GM19395 (cell line): ENCODE measurements around the gene CCKAR.
A peak's percentile ranks its signal among the peaks of the same experiment; 100 is the strongest.

Source experiments
- ATAC-seq: cut with Tn5 transposase; IDR thresholded peaks from one replicate; pipeline ENCODE4 v1.9.1; 2021; ENCODE audit warnings: mild to moderate bottlenecking, moderate library complexity; ENCODE audit not compliant: unreplicated experiment

CCKAR gene

GRCh38 chr4:26462874-26463273 lies 27.4 kb downstream of the CCKAR start:
- no peak for ATAC-seq

DNA sequence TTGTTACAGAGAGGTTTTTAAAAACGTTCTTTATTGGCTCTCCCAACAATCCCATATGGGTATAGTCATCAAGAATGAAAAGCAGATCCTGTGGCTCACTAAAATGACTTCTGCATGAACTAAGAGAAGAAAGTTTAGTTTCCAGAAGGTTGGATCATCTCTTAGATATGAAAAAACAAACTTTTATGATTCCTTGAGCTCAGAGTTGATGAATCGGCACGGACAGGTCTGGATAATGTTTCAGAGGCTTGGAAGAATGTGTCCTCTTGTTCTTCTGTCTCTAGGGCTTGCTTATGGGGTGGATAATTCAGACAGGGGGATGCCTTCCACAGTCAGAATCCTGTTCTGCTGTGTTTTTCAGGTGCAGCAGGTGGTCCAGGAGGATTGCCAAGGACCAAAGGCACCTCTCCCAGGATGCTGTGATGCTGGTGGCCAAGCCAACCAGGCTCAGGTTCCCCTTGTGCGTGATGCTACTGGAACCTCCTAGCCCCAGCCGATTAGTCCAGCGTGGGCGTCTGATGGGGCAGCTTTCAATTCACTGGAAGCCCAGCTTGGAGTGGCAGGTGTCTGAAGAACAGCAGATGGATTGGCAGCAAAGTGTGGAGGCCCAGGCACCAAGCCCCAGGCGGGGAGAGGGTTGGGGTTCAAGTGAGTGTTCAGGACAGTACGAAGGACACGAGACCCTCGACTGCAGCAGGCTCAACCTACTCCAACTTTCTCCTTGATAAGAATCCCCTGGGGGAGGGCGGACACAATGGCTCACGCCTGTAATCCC lies 30.3 kb downstream of the CCKAR start:
- ATAC-seq, result no peak

GRCh38 chr4:26459054-26459755 lies 31.1 kb downstream of the CCKAR start:
- peak; percentile 83 for ATAC-seq

DNA sequence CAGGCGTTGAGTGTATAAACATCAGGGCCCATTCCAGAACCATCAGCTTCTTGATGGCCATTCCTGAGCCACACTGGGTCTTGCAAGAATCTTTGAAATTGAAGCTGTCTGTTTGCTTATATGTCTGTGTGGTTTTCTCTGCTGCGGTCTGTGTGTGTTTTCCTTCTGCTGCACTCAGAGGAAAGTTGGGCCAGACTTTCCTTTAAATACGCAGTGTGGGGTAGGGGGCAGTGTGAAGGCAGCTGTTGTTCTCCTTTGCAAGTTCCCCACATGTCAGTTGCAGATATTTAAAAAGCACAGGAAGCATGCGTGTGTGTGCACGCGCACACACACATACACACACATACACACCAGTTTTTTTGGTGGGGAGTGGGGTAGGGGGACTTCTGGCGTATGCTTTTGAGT lies 32.1 kb downstream of the CCKAR start:
- ATAC-seq, result no peak

DNA sequence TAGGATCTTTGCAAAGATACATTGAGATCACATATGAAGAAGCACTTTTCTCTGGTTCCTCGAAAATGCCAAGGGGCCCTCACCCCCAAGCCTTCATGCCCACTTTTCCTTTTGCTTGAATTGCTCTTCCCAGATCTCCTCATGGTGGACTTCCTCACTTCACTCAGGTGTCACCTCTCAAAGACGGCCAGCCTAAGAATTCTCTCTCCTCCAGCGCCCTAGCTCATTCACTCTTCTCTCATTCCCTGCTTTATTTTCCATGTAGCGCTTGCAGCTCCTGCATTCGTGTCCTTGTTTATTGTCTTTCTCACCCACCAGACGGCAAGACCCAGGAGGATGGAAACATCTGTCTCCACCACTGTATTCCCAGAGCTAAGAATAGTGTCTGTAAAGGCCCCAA lies 32.9 kb downstream of the CCKAR start:
- ATAC-seq, result no peak

GRCh38 chr4:26455571-26455970 lies 34.7 kb downstream of the CCKAR start:
- no peak for ATAC-seq

DNA sequence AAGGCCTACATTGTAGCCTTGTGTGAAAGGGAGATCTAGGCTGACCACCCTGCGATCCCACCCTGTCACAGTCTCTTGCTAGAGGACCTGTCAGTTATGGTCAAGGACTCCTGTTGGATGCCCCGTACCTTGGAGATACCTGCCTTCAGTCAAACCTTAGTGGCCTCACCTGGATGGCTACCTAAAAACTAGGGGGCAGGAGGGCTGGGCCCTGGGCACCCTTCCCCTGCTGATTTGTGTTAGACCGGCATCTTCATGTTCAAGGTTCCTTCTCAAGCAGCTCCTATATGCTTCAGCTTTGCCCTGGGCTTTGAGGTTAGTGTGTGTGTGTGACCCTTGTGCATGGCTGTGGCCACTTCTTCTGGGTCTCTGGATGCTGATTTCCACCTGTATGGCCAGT lies 35.3 kb downstream of the CCKAR start:
- ATAC-seq, result no peak

DNA sequence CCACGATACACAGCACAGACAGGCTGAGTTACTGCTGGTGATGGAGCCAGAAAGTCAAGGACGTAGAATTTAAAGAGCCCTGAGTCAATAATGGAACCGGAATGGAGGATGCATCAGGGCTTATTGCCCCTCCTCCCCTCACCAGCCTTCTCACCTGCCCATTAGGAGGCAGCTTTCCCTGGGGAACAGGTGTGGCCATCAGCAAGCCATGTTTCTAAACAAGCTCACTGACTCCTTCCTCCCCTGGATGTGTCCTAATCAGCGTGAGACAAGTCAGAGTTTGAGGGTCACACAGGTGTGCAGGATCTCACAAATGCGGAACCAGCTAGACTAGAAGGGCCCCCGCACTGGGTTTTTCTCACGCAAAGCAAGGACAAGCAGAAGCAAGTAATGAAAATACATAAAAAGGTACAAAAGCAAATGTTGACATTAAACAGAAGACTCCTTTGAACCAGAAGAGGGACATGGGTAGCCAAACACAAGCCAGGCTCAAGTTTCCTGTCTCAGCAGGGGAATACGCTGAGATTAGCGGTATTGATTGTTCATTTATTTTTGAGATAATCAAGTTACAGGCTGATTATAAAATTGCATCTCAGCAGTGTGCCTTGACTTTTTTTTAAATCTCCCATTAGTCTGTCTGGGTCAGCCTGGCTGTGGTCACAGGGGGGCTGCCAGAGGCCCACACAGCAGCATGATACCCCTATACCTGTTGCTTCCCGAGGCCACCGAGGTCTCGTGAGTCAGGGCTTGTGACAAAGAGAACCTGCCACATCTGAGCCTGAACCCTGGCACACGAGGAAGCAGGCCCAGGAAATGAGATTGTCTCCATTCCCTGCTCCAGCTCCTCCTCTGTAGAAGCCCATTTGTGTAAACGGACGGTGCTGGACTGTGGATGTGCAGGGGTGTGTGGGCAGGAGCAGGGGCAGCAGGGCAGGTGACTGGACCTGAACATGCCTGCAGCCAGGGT lies 37.4 kb downstream of the CCKAR start:
- no peak for ATAC-seq

GRCh38 chr4:26451597-26451996 lies 38.7 kb downstream of the CCKAR start:
- ATAC-seq, result no peak

DNA sequence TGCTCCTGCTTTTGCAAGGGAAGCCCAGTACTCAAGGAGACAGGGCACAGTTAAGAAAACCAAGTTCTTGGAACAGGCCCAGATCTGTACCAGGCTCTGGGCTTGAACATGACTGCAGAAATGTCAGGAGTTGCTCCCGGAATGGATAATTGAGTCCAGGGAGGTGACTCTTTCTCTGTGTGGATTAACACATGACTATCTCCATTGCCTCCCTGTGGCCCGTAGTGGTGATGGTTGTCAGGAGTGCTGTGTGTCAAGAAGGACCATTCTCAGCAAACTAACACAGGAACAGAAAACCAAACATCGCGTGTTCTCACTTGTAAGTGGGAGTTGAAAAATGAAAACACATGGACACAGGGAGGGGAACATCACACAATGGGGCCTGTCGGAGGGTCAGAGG lies 39.9 kb downstream of the CCKAR start:
- ATAC-seq, result no peak

GRCh38 chr4:26447378-26447777 lies 42.9 kb downstream of the CCKAR start:
- no peak for ATAC-seq

DNA sequence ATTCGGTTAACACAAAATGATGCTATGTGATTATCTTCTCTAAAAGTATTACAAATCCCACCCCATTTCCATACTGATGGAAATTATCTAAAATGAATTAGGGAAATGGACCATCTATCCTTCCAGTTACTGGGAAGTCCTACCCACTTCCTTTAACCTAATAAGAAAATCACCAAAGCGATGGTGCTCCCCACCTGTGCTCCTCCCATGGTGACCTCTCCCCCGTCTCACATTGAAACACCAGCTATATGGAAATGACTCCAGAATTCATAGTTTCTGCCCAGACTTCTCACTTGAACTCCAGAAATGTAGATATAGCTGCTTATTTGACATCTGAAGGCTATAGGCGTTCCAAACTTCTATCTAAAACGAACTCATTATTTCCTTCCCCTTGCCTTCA lies 48.5 kb downstream of the CCKAR start:
- ATAC-seq, result no peak

GRCh38 chr4:26441102-26441501 lies 49.2 kb downstream of the CCKAR start:
- no peak for ATAC-seq

- no peak for ATAC-seq
Measured at GRCh38 chr4:26434030-26434639, 56.1 kb downstream of the CCKAR start.

DNA sequence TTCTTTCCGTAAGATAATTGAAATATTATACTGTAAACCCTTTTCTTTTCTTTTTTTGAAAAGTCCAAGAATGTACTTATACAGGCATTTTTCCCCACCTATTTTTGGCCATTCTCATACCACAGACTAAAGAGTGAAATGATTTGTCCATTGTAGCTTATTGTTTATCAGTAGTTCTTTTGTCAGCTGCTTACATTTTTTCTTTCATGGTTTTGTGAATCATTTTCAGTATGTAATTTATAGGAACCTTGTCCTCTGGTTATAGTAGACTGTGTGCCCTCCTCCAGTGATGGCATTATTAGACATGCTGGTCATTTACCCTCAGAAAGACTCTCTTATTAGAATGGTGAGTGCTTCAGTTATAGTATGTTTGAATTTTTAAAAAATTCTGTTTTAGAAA lies 56.7 kb downstream of the CCKAR start:
- ATAC-seq, result no peak

DNA sequence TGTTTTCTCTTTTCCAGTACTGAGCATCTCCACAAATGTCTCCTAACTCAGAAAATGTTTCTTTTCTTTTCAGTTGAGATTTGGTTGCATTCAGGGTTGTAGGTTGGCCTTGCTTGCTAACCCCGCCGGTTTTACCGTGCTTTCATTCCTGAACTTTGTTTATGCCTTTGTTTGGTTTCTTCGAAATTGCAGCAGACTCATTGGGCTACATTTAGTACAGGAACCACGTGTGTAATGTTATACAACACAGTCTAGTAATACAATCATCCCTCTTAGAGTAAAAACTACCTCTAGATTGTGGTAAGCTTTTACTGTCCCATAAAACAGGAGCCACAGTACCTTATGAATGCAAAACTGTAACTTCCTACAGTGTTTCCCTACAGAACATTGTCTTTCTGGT lies 57.9 kb downstream of the CCKAR start:
- ATAC-seq, result no peak

- no peak for ATAC-seq
Measured at GRCh38 chr4:26431461-26432180, 58.7 kb downstream of the CCKAR start.
